Mucosa of descending colon (tissue), 3 donors: ENCODE results near the gene PCYT1B. TPM values are rescaled to one million over a fixed set of nuclear protein-coding genes. Genes with fewer than 3 reads are reported as not detected.

Experiments used
- ATAC-seq: fragments of 200-7000 bp; cut with Tn5 transposase; one replicate; pipeline ENCODE4 v1.9.1; 2020; ENCODE audit warnings: mild to moderate bottlenecking, moderate library complexity
- DNase-seq, 3 donors: peaks; one replicate each; pipeline ENCODE4 v3.0.0-alpha.2; 2020
- H3K36me3 ChIP-seq: fragments of 200-600 bp; one replicate; pipeline ENCODE4 v1.8.0; 2021; ENCODE audit warnings: low read depth, mild to moderate bottlenecking
- H3K4me1 ChIP-seq: fragments of 200-600 bp; one replicate; pipeline ENCODE4 v1.8.0; 2021; ENCODE audit warnings: low read depth, mild to moderate bottlenecking
- H3K4me3 ChIP-seq: fragments of 200-600 bp; one replicate; pipeline ENCODE4 v1.8.0; 2021; ENCODE audit warnings: mild to moderate bottlenecking
- H3K9me3 ChIP-seq: fragments of 200-600 bp; one replicate; pipeline ENCODE4 v1.8.0; 2021; ENCODE audit warnings: mild to moderate bottlenecking
- intact Hi-C, 2 donors: fragments of 100-400 bp; cut with DNase I in 1 of 2; cut with micrococcal nuclease in 1 of 2; formaldehyde crosslinking; loops; one replicate each; pipeline versions ENCODE4 v1.11.0 to v1.11.1; 2022; cut with DNase I, micrococcal nuclease
- total RNA-seq, 3 donors: library from RNA; stranded (reverse); fragmentation: NEBNext Ultra II Directional in 2 of 3; extraction: Animal tissue kit (Norgen Biotek cat#: 25700) in 2 of 3; gene quantifications; one replicate each; pipeline versions ENCODE4 v1.2.1 to v1.2.4, GENCODE V29; 2021 to 2023
- TF ChIP-seq, protein P1 (sequence below): fragments of 200-600 bp; IDR thresholded peaks from one replicate; pipeline ENCODE4 v1.8.0; 2022; ENCODE audit warnings: antibody characterized with exemption, mild to moderate bottlenecking
- donor health status: DM: no; HTN: no; CAD: no; lungs with moderate emphysema.
- donor health status: DM: no; HTN: no; CAD: no.
- donor health status: DM: no; HTN: yes; CAD: no.

Gene PCYT1B
- total RNA-seq, 3 donors from 2014 or later = 0.39 to 2.4 TPM; not detected in 1

DNA sequence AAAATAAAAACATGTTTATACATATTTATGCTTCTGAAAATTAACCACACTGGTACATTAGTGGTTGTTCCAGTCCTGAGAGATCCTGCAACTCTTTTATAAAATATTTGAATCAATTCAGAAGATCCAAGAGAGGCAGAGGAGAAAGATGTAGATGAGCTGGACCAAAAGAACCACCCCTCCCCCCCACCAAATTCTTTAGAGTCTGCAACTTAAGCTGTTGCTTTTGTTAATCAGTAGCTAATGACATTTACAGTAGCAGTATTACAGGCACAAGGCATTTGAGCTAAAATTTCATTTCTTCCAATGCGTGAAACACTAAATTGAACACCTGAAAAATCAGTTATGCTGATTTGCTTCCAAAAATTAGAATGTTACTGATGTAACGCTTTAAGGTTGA is 120.5 kb downstream of the PCYT1B start:
- DNase-seq (no peak), ATAC-seq (no peak)
- intact Hi-C loops = no loop called here
- TF ChIP-seq, protein P1, sequence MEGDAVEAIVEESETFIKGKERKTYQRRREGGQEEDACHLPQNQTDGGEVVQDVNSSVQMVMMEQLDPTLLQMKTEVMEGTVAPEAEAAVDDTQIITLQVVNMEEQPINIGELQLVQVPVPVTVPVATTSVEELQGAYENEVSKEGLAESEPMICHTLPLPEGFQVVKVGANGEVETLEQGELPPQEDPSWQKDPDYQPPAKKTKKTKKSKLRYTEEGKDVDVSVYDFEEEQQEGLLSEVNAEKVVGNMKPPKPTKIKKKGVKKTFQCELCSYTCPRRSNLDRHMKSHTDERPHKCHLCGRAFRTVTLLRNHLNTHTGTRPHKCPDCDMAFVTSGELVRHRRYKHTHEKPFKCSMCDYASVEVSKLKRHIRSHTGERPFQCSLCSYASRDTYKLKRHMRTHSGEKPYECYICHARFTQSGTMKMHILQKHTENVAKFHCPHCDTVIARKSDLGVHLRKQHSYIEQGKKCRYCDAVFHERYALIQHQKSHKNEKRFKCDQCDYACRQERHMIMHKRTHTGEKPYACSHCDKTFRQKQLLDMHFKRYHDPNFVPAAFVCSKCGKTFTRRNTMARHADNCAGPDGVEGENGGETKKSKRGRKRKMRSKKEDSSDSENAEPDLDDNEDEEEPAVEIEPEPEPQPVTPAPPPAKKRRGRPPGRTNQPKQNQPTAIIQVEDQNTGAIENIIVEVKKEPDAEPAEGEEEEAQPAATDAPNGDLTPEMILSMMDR = no peak
- Histone ChIP-seq H3K4me1 (no peaks in the 10 kb centered on the region), H3K9me3 (no peaks in the 10 kb centered on the region), H3K4me3 (no peak overlapping the region), H3K36me3 (no peaks in the 10 kb centered on the region)

DNA sequence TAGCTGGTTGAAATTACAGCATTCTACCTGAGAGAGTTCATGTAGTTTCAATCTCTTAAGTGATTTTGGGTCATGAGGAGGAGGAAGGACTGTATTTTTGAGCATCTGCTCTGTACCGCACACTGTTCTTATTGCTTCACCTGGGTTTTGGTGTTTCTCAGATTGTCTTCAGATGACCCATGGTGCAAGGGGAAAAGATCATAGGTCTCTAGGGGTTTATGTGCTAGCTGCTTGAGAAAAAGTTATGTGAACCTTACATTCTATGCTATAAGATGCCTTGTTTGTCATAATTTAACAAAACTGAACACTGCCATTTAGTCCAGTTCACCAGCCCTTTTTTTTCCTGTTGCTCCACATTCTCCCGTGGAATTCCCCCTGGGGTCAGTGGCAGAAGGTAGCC is 121.7 kb downstream of the PCYT1B start:
- H3K36me3 ChIP-seq = no peaks in the 10 kb centered on the region
- no peaks in the 10 kb centered on the region for H3K9me3 ChIP-seq
- DNase-seq = no peak
- TF ChIP-seq, protein P1 = no peak
- intact Hi-C loops = no loop called here
- H3K4me1 ChIP-seq = no peaks in the 10 kb centered on the region
- H3K4me3 ChIP-seq = no peak overlapping the region
- ATAC-seq = no peak

DNA sequence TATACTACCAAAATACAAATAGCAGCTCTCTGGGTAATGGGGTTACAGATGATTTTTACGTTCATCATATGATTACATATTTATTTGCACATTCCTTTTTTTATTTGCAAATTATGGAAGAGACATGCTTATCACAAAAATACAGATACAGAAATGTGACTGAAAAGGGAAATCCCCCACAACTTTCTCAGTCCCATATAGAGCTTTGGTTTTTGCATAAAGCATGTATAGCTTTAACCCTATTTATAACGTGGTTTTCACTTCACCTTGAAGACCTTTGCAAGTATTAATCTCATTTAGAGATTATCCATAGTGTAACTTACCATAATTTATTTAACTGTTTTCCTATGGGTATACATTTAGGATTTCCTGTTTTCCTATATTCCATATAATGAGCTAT is 126.7 kb downstream of the PCYT1B start:
- ATAC-seq (no peak), DNase-seq (no peak)
- Histone ChIP-seq H3K9me3 (no peaks in the 10 kb centered on the region), H3K4me1 (no peaks in the 10 kb centered on the region), H3K4me3 (no peak overlapping the region), H3K36me3 (no peaks in the 10 kb centered on the region)
- intact Hi-C loops = no loop called here
- TF ChIP-seq, protein P1 = no peak

DNA sequence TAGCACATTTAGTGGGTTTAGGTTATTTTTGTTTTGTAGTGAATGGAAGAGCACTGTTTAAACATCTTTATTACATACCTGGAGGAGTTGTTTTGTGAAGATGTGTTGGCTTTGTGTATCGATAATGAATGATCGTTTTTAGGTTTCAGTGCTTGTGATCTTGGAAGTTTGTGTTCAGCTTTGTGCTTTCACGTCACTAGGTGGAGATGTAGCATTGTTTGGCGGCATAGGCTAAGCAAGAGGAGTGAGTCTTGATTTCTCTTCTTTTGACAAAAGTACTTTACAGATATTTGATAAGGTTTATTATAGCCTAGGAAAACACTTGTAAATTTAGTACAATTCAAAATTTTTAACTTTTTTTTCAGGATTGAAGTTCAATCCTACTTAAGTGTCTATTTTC is 131.7 kb downstream of the PCYT1B start:
- no peaks in the 10 kb centered on the region for H3K9me3 ChIP-seq
- no peaks in the 10 kb centered on the region for H3K4me1 ChIP-seq
- no peak for ATAC-seq
- no peak overlapping the region for H3K4me3 ChIP-seq
- no peaks in the 10 kb centered on the region for H3K36me3 ChIP-seq
- intact Hi-C loops = no loop called here
- DNase-seq = no peak
- TF ChIP-seq, protein P1 = no peak

DNA sequence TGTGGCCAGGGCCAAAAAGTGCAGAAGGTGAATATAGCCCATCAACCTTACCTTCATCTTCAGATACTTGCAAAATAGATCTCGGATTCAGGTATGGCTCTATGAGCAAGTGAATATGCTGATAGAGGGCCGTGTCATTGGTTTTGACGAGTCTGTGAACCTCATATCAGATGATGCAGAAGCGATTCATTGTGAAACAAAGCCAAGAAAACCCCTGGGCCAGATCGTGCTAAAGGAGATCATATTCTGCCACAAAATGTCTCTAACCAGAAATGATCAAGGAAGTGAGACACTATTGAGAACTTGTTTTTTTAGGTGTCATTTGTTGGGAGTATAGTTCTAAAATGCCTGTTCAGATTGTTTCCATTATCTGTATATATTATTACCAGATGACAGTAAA is 133.7 kb downstream of the PCYT1B start:
- TF ChIP-seq, protein P1 = no peak
- DNase-seq = no peak
- Histone ChIP-seq H3K4me3 (no peak overlapping the region), H3K9me3 (no peaks in the 10 kb centered on the region), H3K4me1 (no peaks in the 10 kb centered on the region), H3K36me3 (no peaks in the 10 kb centered on the region)
- intact Hi-C loops = no loop called here
- ATAC-seq = no peak

DNA sequence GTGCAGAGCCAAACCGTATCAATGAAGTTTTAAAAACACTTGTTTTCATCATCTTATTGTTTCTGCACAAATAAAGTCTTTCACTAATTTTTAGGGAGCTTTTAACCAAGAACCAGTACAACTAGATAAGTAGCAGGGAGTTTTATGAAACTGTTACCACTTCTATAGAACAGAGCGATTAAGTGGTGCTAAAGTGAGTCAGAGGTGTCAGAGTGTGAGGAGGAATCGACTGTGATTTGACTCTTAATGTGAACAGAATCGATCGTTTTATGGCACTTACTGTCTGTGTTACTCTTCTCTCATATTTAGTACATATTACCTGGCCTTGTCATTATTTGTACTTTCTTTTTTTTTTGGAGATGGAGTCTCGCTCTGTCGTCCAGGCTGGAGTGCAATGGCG is 138.8 kb downstream of the PCYT1B start:
- DNase-seq (no peak), ATAC-seq (no peak)
- TF ChIP-seq, protein P1 = no peak
- no peaks in the 10 kb centered on the region for H3K4me1 ChIP-seq
- H3K9me3 ChIP-seq = no peaks in the 10 kb centered on the region
- no peak overlapping the region for H3K4me3 ChIP-seq
- H3K36me3 ChIP-seq = no peaks in the 10 kb centered on the region
- intact Hi-C loops = no loop called here
